HTERT RPE-1 (cell line): Measurements from ENCODE around the gene TSC22D1.

Experiments
- in situ Hi-C: fragments of 300-500 bp; cut with MboI; formaldehyde crosslinking; loops from 4 replicates; pipeline ENCODE4 v1.14.3; 2020; ENCODE audit warnings: low sequenced_read_pairs

TSC22D1 gene

DNA sequence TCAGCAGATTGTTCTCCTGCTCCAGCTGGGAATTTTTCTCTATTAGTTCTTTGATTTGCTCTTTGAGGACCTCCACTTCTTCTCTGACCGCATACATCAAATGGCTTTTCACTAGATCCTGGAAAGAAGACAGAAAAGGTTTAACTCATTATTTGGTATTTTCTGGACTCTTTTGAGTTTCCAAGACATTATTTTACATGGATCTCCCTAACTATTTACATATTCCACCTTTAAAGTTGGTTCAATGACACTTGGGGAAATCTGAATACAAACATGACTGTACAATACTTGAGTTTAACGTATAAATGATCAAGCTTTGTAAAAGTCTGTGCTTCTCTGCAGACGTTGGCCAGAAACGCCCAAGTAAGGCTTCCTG lies 141.4 kb downstream of the TSC22D1 start:
- in situ Hi-C loops, result loop anchor here (25.0 kb wide), 1 partner anchor 372 kb away; no protein-coding TSS in a partner anchor

DNA sequence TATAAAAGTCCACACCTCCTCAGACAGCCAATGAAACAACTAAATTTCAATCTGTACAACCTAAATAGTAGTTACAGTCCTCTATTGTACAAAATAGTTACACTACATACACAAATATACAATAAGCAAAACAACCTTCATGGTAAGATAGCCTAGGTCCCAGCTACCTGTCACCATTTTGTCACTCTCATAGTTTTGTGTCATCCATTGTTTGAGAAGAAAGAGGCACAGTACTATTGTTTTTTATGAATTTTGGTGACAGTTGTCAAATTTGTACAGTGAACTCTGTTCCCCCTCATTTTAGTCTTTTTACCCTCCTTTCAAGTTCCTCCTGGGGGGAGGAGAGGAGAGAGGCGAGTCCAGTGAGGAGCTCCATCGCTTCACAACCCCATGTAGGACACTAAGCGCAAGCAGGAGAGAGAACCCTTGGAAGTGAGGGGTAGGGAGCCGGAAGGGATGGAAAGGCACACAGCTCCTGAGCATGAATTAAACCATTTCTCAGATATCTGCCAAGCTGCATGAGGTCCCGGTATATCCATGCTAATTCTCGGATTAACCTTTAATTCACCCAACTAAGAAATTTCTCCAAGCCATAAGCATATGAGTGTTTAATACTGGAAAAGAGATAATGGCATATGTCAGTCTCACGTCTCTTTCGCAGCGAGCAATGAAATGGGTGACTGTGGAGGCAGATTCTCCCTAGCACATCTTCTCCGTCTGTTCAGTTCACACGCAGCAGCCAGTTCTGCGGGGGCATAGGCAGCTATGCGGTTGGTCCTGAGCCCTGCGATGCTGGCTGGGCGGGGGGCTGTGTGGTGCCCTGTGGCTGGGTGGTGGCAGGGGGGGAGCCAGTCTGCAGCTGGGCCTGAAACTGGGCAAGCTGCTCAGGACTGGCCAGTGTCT lies 142.0 kb downstream of the TSC22D1 start:
- in situ Hi-C loops, result loop anchor here (25.0 kb wide), 1 partner anchor 372 kb away; no protein-coding TSS in a partner anchor

DNA sequence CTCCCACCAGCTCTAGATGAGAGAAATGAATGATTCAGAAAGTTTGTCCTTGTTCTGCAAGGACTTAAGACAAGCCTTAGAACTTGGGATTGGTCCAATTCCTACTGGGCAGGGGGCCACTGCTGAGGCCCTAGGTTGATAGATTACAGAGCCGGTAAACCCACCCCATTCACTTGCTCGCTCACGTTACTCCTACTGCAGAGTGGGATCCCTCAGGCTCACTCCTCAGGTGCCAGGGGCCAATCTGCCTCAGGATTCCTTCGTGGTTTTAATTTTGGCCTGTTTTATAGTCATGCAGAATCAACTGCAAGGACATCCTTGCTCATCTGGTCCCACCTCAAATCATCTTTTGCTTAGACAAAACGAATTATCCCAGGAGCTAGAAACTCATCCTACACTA lies 143.5 kb downstream of the TSC22D1 start:
- in situ Hi-C loops, result loop anchor here (25.0 kb wide), 1 partner anchor 370 kb away; no protein-coding TSS in a partner anchor

DNA sequence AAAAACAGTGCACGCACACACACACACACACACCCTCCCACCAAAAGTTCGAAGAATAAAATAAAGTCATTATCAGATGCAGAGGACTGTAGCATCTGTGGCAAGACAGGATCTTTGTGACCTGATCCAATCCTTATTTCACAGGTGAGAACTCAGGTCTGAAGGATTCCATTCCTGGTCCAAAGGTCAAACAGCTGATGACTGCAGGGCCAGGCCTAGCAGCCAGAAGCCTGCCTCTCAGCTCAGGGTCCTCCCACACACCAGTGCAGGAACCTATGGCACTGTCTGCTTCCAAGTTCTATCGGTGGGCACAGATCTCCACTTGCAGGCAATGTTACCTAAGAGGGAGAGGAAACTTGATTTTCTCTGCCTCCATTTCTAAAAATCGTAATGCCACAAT lies 145.0 kb downstream of the TSC22D1 start:
- in situ Hi-C loops, result loop anchor here (25.0 kb wide), 1 partner anchor 369 kb away; no protein-coding TSS in a partner anchor

DNA sequence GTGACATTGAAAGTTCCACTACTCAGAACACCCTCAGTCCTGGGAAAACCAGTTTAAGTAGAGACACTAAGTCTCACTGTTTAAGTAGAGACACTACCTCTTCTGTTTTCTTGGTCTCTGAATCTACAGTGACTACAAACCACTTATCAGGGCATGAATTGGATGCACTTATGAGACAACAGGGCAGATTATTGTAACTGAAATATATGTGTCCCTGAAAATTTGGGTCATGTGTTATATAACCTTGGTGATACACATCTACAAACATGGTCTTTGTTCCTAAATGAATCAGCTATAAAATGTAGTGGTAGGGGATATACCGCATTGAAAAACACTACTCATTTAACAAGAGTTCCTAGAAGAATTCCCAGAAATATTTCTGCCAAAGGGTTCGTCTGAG lies 146.8 kb downstream of the TSC22D1 start:
- in situ Hi-C loops, result loop anchor here (25.0 kb wide), 1 partner anchor 367 kb away; no protein-coding TSS in a partner anchor

DNA sequence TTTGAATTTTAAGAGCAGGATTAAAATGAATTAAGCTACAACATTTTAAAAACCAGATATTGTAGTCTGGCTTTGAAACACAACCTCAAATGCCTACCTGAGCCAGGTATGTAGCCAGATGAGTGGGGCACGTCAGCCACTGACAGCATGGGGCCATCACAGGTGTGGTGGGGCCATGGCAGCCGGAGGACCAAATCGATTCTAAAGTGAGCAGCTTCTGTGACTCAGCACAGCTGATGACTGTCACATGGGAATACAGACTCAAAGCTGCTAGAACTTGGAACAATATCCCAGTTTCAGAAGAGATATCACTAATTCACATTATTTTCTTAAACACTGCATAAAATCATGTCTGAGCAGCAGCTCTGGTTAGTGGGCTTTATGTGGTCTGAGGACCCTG lies 149.7 kb downstream of the TSC22D1 start:
- in situ Hi-C loops, result loop anchor here (25.0 kb wide), 1 partner anchor 364 kb away; no protein-coding TSS in a partner anchor

DNA sequence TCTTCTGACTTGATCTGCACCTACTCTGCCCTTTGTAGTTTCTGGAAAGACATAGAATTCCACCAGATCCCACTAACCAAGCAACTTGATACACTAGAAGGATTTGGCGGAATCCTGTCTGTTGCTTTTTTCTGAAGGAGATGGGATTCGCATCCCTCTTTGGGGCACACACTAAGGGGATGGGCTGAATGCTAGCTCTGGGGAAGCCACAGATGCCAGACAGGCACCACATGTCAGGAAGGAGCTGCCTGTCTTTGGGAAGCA lies 150.4 kb downstream of the TSC22D1 start:
- in situ Hi-C loops, result loop anchor here (25.0 kb wide), 1 partner anchor 363 kb away; no protein-coding TSS in a partner anchor

DNA sequence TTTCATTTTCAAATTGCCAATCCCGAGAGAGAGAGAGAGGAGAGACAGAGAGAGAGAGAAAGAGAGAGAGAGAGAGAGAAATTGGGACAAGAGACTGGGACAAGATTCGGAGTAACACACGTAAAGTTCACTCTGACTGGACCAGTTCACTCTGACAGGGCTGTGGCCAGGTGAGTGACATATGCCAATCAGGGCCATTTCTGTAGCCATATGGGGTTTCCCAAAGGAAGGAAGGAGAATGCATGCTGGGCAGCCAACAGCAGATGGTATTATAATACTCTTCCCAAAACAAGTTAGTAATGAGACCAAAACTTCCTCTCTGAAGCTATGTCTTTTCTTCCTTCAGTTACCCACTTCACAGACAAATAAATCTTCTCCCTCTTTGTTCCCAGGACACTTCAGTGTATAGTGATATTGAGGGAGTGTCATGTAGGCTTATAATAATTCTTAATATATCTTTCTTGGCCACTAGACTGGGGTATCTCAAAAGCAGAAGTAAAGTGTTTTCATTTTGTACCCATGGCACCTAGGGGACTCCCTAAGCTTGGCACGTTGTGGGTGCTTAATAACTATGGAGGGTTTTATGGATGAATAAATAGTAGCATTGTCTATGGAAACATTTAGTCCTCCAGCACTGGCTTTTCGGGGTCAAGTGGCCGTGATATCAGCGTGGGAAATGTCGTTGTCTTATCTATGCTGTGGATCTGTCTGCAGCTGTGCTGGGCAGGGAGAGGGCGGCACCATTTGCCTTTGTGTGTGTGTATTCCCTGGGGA lies 150.9 kb downstream of the TSC22D1 start:
- in situ Hi-C loops, result loop anchor here (25.0 kb wide), 1 partner anchor 363 kb away; no protein-coding TSS in a partner anchor

DNA sequence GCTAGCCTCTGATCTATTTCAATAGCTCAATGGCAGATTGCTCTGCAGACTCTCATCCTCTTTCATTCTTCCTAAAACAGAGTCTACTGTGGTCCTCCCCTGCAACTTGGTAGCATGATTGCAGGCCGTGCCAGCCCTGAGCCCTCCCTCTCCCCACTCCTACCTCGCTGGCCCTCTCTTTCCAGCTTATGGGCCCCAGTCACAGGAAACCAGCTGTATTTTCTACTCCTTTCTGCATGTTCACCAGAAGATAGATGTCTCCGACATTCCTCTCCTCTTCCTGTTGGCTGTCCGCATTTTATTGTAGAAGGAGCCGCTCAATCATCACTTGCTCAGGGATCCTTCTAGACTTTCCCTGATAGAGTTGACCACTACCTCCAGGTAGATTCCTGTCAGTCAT lies 152.3 kb downstream of the TSC22D1 start:
- in situ Hi-C loops, result no loop called here

DNA sequence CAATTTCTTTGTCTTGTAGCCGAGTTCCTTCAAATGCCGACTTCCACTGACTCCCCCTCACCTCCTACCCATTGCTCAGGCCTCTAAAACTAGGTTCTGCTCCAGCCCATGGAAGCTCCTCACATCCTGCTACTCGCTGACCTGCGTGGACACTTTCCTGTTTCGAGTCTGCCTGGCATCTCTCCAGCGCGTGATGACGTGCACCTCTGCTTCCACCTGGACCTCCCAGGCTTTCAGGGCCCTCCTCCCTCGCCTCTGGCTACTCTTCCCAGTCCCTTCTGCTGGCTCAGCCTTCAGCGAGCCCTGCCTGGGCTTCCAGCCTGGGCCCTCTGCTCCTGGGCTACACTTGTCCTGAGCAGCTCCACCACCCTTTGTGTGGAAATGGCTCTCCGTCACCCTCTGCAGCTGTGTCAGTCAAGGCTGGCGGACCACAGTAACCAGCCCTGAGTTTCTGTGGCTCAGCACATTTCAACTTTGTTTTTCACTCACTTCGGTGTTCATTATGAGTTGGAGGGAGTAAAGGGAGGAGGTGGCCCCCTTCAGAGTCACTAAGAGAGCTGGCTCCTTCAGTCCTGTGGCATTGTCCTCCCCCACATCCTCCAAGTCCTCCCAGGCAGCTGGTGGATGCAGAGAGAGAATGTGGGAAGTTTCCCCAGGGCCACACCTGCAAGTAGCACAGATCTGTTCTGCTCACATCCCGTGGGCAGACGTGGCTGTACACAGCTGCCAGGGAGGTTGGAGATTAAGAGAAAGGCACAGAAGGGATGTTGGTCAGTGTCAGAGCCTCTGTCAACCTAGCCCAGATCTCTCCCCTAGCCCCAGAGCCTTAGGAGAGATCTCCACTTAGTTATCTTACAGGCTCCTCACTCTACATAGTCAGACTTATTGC lies 153.1 kb downstream of the TSC22D1 start:
- in situ Hi-C loops, result no loop called here

DNA sequence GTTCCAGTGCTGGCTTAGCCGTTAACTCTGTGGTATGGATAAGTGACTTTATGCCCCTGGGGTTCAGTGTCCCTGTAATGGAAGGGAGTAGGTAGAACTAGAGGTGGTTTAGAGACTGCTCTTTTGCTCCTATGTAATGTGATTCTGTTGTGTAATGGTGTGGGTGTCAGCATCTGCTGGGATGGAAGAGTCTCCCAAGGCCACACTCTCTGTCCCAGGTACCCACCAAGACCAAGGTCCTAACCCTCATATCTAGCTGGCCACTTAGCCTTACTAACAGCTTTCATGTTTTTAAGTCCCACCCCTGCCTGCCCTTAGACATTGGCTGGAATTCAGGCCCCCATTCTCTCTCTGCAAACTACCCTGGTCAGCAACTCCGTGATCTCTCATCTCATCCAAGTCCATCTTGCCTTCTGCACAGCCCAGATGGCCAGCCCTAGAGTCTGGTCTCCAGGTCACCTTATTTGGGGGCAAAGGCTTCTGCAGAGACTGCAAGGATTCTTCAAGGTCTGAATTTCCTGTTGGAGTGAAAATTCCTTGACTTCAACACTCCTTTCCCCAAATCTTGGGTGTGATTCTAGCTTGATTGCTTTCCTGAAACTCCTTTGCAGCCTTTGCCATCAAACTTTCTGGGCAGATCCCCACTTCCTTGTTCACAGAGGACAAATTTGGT lies 154.1 kb downstream of the TSC22D1 start:
- in situ Hi-C loops, result no loop called here

DNA sequence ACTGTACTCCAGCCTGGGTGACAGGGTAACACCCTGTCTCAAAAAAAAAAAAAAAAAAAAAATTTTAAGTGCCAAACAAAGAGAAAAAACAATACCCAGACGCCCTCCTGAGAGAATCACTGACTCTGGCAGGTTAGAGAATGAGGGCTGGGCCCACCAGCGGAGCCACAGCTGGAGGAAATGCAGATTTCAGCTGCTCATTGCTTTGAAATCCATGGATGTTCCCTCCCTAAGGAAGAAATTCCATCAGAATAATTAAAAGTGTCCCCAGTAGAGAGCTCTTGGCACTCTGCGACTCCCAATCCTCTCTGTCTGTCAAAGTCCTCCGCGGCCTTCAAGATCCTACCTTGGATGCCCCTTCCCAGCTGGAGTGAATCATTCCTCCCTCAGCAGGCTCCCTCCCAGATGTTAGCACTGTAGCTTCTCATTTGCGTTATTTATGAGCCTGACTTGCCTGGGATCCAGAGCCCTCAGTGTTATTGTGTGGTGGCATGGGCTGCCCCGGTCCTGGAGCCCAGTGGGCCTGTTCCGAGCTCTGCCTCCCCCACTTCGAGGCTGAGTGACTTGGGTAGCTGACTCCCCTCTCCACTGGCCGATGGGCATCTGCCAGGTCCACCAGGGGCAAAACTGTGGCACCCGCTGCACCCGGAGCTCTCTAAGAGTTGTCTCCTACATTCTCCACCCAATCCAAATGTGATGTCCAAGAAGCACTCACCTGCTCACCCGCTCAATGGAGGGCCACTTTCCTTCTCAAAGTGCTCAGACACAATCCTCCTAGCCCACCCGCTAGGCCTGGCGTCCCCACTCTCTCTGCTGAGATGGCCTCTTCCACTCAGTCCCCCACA lies 155.5 kb downstream of the TSC22D1 start:
- in situ Hi-C loops, result no loop called here

DNA sequence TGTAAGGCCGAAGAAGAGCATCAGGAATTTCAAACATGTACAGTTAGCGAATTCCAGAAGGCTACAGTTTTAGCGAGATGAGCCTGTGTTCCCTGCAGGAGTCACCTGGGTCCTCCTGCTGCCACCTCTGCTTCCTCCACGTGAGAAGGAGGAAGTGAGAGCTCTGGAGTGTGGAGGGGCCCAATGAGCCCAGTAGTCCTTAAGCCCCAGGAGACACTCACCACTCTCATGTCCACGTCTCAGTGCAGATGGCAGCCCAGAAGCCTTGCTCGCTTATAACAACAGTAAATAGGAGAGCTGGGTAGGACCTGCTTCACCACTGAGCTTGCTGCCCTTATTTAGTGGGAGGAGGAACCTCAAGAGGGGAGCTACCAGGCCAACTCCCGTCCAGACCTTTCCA lies 158.3 kb downstream of the TSC22D1 start:
- in situ Hi-C loops, result no loop called here

DNA sequence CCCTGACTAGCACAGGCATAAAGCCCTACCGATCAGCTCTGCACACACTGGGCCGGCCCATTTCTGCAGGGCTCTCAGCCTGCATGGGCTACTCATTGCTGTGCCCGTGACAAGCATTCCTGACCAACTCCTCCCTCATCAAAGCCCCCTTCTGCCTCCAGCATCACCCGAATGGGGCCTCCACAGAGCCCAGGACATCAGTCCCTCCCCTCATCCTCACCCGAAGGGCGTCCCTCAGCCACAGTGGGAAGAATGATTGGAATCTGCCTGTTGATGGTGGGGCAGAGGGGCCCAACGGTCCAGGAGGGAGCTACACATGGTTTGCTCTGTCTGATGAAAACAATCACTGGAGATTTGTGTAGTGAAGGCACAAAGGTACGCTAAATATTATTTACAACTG lies 158.7 kb downstream of the TSC22D1 start:
- in situ Hi-C loops, result no loop called here

DNA sequence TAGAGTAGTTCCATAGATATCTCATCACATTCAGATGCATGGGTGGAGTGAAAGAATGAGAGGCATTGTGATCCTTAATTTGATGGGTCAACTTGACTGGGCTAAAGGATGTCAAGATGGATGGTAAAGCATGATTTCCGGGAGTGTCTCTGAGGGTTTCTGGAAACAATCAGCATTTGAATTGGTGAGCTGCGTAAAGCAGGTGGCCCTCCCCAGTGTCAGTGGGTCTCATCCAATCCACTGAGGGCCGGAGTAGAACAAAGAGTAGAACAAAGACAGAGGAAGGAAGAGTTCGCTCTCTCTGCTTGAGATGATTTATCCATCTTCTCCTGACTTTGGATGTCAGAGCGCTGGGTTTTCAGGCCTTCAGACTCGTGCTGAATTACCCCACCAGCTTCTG lies 159.4 kb downstream of the TSC22D1 start:
- in situ Hi-C loops, result no loop called here

DNA sequence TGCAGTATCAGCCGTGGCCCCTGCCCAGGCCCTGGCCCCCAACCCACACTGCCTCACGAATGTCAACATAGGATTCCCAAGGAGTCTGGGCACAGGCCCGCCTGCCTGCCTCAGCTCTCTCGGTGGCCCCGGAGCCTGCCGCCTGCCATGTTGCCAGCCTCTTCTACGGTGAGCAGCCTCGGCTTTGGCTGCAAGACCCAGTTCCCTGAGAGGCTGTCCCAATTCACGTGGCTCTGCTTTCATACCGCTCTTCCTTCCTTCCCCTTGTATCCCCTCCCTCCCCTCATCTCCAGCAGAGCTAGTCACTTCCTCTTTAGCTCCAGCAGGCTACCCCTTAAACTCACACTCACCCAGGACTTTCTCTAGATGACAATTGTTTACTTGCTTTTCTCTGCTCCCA lies 159.8 kb downstream of the TSC22D1 start:
- in situ Hi-C loops, result no loop called here

DNA sequence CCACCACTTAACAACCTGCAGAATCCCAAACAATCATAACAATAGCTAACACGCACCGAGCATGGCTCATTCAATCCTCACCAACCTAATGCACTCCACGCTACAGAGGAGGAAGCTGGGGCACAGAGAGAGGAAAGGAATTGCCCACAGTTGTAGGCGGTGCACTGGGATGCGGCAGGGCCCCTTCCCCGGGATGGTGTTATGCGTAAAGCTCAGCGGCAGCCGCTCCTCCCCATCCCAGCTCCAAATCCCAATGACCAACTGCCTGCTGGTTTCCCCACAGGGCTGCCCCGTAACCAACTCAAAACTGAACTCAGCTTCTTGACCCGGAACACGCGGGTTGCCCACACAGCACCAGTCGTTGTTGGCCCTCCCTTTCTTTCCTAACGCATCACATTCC lies 160.3 kb downstream of the TSC22D1 start:
- in situ Hi-C loops, result no loop called here

DNA sequence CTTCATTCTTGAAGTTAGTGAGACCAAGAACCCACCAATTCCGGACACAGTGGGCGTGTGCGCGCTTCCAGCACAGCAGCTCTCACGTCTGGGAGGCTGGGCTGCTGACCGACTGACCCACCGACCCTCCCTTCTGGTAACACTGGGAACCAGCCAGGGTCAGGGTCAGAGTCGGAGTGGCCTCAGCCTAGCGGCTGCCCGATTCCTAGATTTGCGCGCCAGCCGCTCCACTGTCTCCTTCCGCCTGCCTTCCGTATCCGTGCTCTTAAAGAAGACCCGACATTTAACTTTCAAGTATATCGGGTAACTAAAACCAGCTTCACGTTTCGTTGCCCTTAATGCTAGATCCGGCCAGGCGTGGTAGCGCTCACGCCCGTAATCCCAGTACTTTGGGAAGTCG lies 161.4 kb downstream of the TSC22D1 start:
- in situ Hi-C loops, result no loop called here

DNA sequence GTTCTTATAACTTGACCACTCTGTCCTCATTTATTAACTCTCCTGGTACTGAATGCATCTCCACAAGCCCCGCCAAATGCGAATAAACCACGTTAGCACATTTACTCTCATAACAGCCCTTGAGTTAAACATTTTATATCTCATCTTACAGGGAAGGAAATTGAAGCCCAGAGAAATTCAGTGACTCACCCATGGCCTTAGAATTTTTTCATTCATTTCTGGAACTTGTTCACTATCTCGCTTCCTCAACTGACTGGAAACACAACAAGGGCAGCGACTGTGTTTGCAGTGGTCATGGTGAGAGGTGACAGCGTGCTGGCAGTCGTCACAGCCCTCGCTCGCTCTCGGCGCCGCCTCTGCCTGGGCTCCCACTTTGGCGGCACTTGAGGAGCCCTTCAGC lies 163.0 kb downstream of the TSC22D1 start:
- in situ Hi-C loops, result no loop called here
